Activated CD8-positive, alpha-beta memory T cell treated with anti-CD3 and anti-CD28 coated beads, Interleukin-2, amount 10 ng/mL, durations not matched to agents 7 days and 5 days (primary cell): Measurements from ENCODE around the gene UGT1A9. TPM values are rescaled to one million over a fixed set of nuclear protein-coding genes. Genes with fewer than 3 reads are reported as not detected.
A peak's percentile ranks its signal among the peaks of the same experiment; 100 is the strongest.
"Not testable (repeated sequence)": the region's sequence is repeated elsewhere in the genome, so short reads cannot be mapped to it uniquely, and the experiment has no call there.

Experiments
- ATAC-seq: fragments of 150-1000 bp; cut with Tn5 transposase; one replicate; pipeline ENCODE4 v1.10.0; 2021; ENCODE audit warnings: moderate library complexity
- CTCF ChIA-PET: fragments of 350-600 bp; sonication (Branson Sonifier 250); formaldehyde crosslinking; loops from one replicate; lab custom pipeline; 2021; ENCODE audit warnings: antibody characterized with exemption; lab: Charles Lee
- DNase-seq: peaks from one replicate; pipeline ENCODE4 v3.0.0-alpha.2; 2020
- H3K27ac Mint-ChIP-seq: one replicate; pipeline ENCODE4 v1.8.0; 2021; ENCODE audit warnings: mild to moderate bottlenecking, mixed read lengths
- H3K27me3 Mint-ChIP-seq: one replicate; pipeline ENCODE4 v1.8.0; 2021; ENCODE audit warnings: mixed read lengths
- H3K36me3 Mint-ChIP-seq: one replicate; pipeline ENCODE4 v1.8.0; 2021; ENCODE audit warnings: mild to moderate bottlenecking, mixed read lengths
- H3K4me1 Mint-ChIP-seq: one replicate; pipeline ENCODE4 v1.8.0; 2021; ENCODE audit warnings: mixed read lengths
- H3K4me3 Mint-ChIP-seq: one replicate; pipeline ENCODE4 v1.8.0; 2021; ENCODE audit warnings: mild to moderate bottlenecking, moderate library complexity, mixed read lengths
- H3K9me3 Mint-ChIP-seq: one replicate; pipeline ENCODE4 v1.8.0; 2022; ENCODE audit warnings: low read depth, mixed read lengths
- total RNA-seq, 2 experiments: library from RNA; stranded (reverse); gene quantifications; one replicate each; pipeline ENCODE4 v1.2.3, GENCODE V29; 2021

UGT1A9 gene
- not detected for total RNA-seq

DNA sequence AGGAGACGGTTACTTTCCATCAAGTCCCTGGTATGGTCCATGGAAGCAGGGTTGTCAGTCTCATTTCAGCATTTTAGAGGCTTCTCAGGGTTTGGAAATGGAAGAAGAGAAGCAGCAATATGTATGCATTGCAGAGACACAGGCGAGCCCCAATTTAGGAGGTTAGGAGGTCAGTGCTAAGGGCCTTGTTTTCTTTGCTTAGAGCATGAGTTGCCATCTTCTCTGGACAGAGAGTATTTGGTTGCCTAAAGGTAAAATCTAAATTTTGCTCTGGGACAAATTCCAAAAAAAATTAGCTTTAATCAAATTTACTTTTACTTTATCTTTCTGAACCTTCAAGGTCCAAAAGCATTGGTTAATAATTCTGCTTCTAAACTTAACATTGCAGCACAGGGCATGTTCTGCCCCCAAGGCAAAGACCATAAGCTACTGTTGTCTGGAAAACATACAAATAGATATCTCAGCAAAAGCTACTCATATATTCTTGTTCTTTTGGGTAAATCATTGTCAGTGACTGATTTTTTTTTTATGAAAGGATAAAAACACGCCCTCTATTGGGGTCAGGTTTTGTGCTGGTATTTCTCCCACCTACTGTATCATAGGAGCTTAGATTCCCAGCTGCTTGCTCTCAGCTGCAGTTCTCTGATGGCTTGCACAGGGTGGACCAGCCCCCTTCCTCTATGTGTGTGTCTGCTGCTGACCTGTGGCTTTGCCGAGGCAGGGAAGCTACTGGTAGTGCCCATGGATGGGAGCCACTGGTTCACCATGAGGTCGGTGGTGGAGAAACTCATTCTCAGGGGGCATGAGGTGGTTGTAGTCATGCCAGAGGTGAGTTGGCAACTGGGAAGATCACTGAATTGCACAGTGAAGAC, at the start of gene UGT1A9:
Gene UGT1A9, plus strand, starts transcription at position 609 of the 872 bp plus-strand sequence. Its CDS starts 37 bp downstream, at position 646.
- no peaks in the 10 kb centered on the region for H3K36me3 Mint-ChIP-seq
- H3K27ac Mint-ChIP-seq = no peak within 1 kb of the TSS
- H3K27me3 Mint-ChIP-seq = peaks cover 25% of the 10 kb centered on the region
- no peaks in the 10 kb centered on the region for H3K9me3 Mint-ChIP-seq
- no peak for DNase-seq
- CTCF ChIA-PET = interaction anchor here (0.9 kb wide), 1 partner anchor 181 kb away, joined by 3 read pairs; no protein-coding TSS in a partner anchor
- no peak for ATAC-seq
- no peaks in the 10 kb centered on the region for H3K4me1 Mint-ChIP-seq
- no peak within 1 kb of the TSS for H3K4me3 Mint-ChIP-seq

DNA sequence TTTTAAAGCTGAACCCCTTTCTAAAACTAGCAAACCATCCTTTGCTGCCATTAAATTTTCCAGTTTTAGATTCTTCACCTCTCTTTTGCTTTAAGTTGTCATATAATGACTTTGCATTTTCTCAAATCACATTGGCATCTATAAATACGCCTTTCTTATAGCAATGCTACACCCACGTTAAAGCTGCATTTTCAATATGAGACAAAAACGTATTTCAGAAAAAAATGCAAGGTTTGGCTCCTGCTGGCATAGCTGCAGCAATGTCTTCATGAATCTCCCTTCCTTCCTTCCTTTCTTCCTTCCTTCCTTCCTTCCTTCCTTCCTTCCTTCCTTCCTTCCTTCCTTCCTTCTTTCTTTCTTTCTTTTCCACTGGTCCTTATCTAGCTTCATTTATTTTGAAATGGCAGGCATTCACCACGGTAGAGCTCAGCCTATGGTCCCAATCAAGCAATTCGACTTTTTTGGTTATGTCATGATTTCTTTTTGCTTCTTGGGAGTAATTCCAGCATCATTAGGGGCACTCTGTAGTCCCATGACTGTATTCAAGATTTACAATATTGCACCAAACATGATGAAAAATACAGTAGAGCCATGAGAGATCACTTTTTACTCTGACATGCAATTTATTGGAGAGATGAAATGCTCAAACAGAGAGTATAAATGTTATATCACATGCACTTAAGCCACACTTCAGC, 44.2 kb upstream of the UGT1A9 start:
- ATAC-seq (no peak), DNase-seq (no peak)
- Mint-ChIP-seq H3K4me3 (no peak overlapping the region), H3K27ac (no peak overlapping the region), H3K36me3 (peaks cover 2% of the 10 kb centered on the region), H3K27me3 (peaks cover 50% of the 10 kb centered on the region), H3K9me3 (peaks cover 5% of the 10 kb centered on the region), H3K4me1 (no peaks in the 10 kb centered on the region)
- CTCF ChIA-PET = no interaction called here

DNA sequence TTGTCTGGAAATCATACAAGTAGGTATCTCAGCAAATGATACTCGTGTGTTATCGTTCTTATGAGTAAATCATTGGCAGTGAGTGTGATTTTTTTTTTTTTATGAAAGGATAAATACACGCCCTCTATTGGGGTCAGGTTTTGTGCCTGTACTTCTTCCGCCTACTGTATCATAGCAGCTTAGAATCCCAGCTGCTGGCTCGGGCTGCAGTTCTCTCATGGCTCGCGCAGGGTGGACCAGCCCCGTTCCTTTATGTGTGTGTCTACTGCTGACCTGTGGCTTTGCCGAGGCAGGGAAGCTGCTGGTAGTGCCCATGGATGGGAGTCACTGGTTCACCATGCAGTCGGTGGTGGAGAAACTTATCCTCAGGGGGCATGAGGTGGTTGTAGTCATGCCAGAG, 35.4 kb upstream of the UGT1A9 start, which contains the start of gene UGT1A10:
Gene UGT1A10, plus strand, starts transcription at position 143 of the 400 bp plus-strand sequence. Its CDS starts 75 bp downstream, at position 218.
- H3K27ac Mint-ChIP-seq, H3K4me3 Mint-ChIP-seq, H3K9me3 Mint-ChIP-seq, H3K36me3 Mint-ChIP-seq, DNase-seq, CTCF ChIA-PET, H3K4me1 Mint-ChIP-seq, ATAC-seq: not testable (repeated sequence)
- peaks cover 43% of the 10 kb centered on the region for H3K27me3 Mint-ChIP-seq

DNA sequence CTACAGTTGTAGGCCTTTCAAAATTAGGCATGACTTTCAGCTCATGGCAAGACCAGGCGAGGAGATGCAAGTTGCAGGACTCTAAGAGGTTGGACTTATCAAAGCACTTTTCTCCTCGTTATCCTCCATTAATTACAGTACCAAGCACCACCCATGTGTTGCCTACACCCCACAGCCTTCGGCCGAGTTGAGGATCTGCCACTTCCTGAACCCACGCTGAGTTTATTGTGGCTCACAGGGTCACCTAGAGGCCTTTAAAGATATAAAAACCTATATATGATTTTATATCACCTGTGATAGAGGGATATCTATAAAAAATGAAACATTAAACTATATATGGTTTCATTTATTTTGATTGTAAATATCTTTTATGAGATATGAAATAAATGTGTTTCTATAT, 32.9 kb upstream of the UGT1A9 start:
- no peak for DNase-seq
- CTCF ChIA-PET = no interaction called here
- Mint-ChIP-seq H3K9me3 (no peaks in the 10 kb centered on the region), H3K4me1 (no peaks in the 10 kb centered on the region), H3K4me3 (no peak overlapping the region), H3K36me3 (no peaks in the 10 kb centered on the region), H3K27me3 (peaks cover 33% of the 10 kb centered on the region), H3K27ac (no peak overlapping the region)
- no peak for ATAC-seq

DNA sequence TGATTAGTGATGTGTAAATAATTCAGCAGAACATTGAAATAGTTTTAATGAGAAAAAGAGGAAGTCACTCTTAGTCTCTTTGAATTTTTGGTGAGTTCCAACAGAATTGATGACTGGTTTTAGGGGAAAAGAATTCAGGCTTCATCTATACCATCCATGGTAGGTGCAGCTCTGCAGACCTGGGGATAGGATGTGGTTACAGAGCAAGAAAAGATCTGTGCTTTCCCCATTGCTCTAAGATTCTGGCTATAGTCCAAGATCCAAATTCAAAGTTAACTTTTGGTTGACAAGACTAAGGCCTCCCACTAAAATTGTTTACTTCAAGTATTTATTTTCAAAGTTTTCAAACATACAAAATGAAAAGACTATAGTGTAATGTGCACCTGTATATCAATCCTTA, 31.8 kb upstream of the UGT1A9 start:
- H3K4me1 Mint-ChIP-seq = no peaks in the 10 kb centered on the region
- no peak for ATAC-seq
- H3K4me3 Mint-ChIP-seq = no peak overlapping the region
- no peak for DNase-seq
- CTCF ChIA-PET = no interaction called here
- H3K9me3 Mint-ChIP-seq = no peaks in the 10 kb centered on the region
- peaks cover 26% of the 10 kb centered on the region for H3K27me3 Mint-ChIP-seq
- H3K27ac Mint-ChIP-seq = no peak overlapping the region
- H3K36me3 Mint-ChIP-seq = no peaks in the 10 kb centered on the region

DNA sequence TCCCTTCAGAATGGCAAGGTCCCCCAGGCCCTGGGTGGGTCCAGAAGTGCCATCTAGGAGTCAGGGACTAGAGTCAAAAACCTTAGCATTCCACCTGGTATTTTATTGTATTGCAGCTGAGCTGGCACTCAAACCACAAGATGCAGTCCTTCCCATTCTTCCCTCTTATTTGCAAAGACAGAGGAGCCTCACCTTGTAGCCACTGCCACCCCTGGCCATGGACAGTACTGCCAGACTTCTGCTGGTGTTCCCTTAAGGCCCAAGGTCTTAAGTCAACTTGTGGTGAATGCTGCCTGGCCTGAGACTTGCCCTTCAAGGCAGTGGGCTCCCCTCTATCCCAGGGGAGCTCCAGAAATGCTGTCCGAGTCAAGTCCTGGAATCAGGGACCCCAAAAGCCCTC, 28.6 kb upstream of the UGT1A9 start:
- H3K27ac Mint-ChIP-seq = no peak overlapping the region
- DNase-seq = no peak

DNA sequence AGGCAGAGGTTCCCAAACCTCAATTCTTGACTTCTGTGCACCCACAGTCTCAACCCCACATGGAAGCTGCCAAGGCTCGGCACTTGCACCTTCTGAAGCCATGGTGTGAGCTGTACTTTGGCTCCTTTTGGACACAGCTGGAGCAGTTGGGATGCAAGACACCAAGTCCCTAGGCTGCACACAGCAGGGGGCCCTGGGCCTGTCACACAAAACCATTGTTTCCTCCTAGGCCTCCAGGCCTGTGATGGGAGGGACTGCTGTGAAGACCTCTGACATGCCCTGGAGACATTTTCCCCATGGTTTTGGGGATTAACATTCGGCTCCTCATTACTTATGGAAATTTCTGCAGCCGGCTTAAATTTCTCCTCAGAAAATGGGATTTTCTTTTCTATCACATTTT, 25.7 kb upstream of the UGT1A9 start:
- CTCF ChIA-PET, H3K36me3 Mint-ChIP-seq: not testable (repeated sequence)

More for the DNA sequence above, 28.6 kb upstream of the UGT1A9 start:
- no peak overlapping the region for H3K4me3 Mint-ChIP-seq
- CTCF ChIA-PET = no interaction called here
- peaks cover 19% of the 10 kb centered on the region for H3K27me3 Mint-ChIP-seq
- H3K4me1 Mint-ChIP-seq = no peaks in the 10 kb centered on the region
- H3K9me3 Mint-ChIP-seq = peaks cover 9% of the 10 kb centered on the region
- peaks cover 5% of the 10 kb centered on the region for H3K36me3 Mint-ChIP-seq
- no peak for ATAC-seq

DNA sequence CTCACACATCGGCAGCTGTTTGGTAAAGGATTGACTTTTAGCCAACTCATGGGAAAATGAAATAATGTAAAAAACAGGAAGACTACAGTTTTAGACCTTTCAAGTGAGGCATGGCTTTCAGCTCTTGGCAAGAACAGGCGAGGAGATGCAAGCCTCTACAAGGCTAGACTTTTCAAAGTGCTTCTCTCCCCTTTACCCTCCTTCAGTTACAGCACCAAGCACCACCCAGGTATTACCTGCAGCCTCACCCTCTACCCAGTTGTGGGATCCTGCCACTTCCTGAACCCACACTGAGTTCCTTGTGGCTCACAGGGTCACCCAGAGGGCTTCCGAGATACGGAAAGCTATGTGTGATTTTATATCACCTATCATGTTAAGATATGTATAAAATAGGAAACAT, 20.7 kb upstream of the UGT1A9 start:
- Mint-ChIP-seq H3K4me1 (peaks cover 11% of the 10 kb centered on the region), H3K27me3 (peaks cover 59% of the 10 kb centered on the region), H3K36me3 (peaks cover 5% of the 10 kb centered on the region), H3K4me3 (no peak overlapping the region), H3K27ac (no peak overlapping the region), H3K9me3 (peaks cover 6% of the 10 kb centered on the region)
- ATAC-seq (no peak), DNase-seq (no peak)
- CTCF ChIA-PET = no interaction called here

More for the DNA sequence above, 25.7 kb upstream of the UGT1A9 start:
- H3K9me3 Mint-ChIP-seq, H3K4me1 Mint-ChIP-seq, DNase-seq, ATAC-seq, H3K4me3 Mint-ChIP-seq, H3K27ac Mint-ChIP-seq: not testable (repeated sequence)
- H3K27me3 Mint-ChIP-seq = peaks cover 33% of the 10 kb centered on the region

DNA sequence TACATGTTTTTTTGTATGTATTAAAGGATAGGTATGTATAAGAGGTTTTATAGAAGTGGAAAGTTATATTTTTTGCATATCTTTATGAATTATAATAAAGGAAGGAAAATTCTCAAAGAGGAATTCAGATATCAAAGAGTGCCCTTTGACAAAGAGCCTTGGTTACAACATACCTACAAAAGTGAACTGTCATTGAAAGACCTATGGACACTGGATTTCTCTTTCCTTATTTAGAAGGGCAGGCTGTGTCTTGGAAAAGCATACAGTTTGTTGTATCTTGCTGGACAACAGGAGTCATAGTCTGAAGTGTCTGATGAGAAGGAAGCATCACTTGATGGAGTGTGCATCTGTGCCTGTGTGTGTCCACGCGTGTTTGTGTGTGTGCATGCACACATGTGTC, 20.3 kb upstream of the UGT1A9 start:
- no peak overlapping the region for H3K4me3 Mint-ChIP-seq

DNA sequence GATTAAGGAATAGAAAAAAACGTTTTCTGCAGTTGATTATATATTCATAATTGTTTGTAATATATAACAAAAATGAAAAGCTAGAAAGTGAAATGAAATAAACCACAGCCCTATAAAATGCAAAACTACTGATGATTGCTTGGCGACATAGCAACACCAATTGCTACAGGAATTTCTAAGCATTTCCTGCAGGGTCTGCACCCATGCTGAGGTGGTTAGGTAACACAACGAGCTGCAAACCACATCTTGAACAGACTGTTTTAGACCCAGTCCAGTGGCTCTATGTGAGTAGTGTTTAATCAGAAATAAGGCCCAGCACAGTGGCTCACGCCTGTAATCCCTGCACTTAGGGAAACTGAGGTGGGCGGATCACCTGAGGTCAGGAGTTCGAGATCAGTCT, 17.2 kb upstream of the UGT1A9 start:
- CTCF ChIA-PET = no interaction called here
- peaks cover 18% of the 10 kb centered on the region for H3K4me1 Mint-ChIP-seq
- no peak overlapping the region for H3K4me3 Mint-ChIP-seq
- DNase-seq (no peak), ATAC-seq (no peak)
- H3K27me3 Mint-ChIP-seq = peaks cover 78% of the 10 kb centered on the region
- H3K9me3 Mint-ChIP-seq = no peaks in the 10 kb centered on the region
- H3K36me3 Mint-ChIP-seq = no peaks in the 10 kb centered on the region
- no peak overlapping the region for H3K27ac Mint-ChIP-seq

More for the DNA sequence above, 20.3 kb upstream of the UGT1A9 start:
- Mint-ChIP-seq H3K36me3 (peaks cover 3% of the 10 kb centered on the region), H3K4me1 (peaks cover 15% of the 10 kb centered on the region), H3K27me3 (peaks cover 62% of the 10 kb centered on the region), H3K9me3 (peaks cover 5% of the 10 kb centered on the region), H3K27ac (no peak overlapping the region)
- no peak for DNase-seq
- no peak for ATAC-seq
- CTCF ChIA-PET = no interaction called here

DNA sequence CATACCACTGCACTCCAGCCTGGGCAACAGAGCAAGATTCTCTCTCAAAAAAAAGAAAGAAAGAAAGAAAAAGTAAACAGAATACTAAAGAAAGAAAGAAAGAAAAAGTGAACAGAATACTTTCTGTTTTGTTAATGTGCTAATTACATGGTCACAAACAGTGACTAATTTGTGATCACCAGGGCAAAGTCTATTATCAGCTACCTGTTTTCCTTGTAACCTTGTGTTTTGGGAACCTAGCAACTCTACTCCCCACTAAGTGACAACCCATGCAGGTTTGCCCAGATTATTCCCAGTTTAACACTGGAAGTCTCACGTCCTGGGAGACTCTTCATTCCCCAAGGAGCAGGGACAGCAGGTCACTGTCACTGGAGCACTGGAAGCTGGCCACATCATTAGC, 16.7 kb upstream of the UGT1A9 start:
- ATAC-seq (no peak), DNase-seq (no peak)
- peaks cover 18% of the 10 kb centered on the region for H3K4me1 Mint-ChIP-seq
- H3K4me3 Mint-ChIP-seq = no peak overlapping the region
- H3K36me3 Mint-ChIP-seq = no peaks in the 10 kb centered on the region
- CTCF ChIA-PET = no interaction called here
- H3K9me3 Mint-ChIP-seq = no peaks in the 10 kb centered on the region
- peaks cover 78% of the 10 kb centered on the region for H3K27me3 Mint-ChIP-seq
- no peak overlapping the region for H3K27ac Mint-ChIP-seq

DNA sequence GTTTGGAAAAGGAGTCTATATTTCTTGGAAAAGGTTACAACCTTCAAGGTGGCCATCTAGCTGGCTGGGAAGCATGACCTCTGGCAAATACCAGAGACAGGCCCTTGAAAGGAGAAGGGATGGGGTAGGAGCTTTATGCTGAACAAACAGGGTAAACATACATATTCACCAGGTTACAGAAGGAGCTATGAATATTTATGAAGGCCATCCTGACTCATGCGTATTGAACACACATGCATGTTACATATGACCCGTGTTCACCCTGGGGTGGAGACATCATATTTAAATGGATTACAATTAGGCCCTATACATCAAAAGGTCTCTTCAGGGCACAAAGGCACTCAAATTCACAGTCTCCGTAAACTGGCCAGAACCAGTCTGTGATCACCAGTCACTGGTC, 15.8 kb upstream of the UGT1A9 start:
- Mint-ChIP-seq H3K4me1 (peaks cover 18% of the 10 kb centered on the region), H3K27me3 (peaks cover 77% of the 10 kb centered on the region)
- H3K9me3 Mint-ChIP-seq, DNase-seq, H3K36me3 Mint-ChIP-seq, H3K27ac Mint-ChIP-seq, H3K4me3 Mint-ChIP-seq, CTCF ChIA-PET, ATAC-seq: not testable (repeated sequence)

DNA sequence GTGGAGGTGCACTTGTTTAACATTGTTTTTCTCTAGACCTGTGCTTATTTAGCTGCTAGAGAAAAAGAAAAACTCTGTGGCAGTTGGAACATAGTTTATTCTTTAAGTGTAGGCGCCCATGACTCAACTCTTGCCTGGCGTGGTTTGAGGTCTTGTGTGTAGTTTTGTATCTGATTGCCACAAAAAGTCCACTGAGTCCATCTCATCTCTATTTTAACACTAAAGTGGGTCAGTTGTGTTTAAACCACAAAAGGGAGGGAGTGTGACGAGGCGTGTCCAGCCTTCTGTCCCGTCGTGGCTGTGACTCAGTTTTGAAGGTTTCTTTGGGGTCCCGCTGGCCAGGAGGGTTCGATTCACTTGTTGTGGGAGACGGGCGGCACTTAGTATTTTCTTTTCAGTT, 15.3 kb upstream of the UGT1A9 start:
- DNase-seq (peak; percentile 46), ATAC-seq (peak; percentile 9)
- Mint-ChIP-seq H3K4me3 (no peak overlapping the region), H3K4me1 (peaks cover 18% of the 10 kb centered on the region), H3K27ac (no peak overlapping the region), H3K9me3 (no peaks in the 10 kb centered on the region), H3K36me3 (no peaks in the 10 kb centered on the region), H3K27me3 (peaks cover 76% of the 10 kb centered on the region)
- CTCF ChIA-PET = no interaction called here

DNA sequence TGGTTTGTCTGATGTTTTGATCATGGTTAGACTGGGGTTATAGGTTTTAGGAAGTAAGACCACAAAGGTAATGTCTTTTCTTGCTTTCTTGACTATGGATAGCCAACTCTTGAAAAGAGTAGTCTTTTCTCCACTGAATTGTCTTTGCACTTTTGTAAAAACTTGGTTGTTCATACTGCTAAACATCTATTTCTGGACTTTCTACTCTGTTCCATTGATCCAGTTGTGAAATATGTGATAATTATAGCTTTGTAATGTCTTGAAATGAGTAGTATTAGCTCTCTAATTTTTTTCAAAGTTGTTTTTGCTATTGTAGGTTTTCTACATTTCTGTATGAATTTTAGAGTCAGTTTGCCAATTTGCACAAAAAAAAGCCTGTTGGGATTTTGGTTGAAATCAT, 13.1 kb upstream of the UGT1A9 start:
- H3K36me3 Mint-ChIP-seq = no peaks in the 10 kb centered on the region
- H3K27ac Mint-ChIP-seq = no peak overlapping the region
- ATAC-seq (no peak), DNase-seq (no peak)
- CTCF ChIA-PET = no interaction called here
- H3K4me1 Mint-ChIP-seq = peaks cover 18% of the 10 kb centered on the region
- peaks cover 75% of the 10 kb centered on the region for H3K27me3 Mint-ChIP-seq
- no peaks in the 10 kb centered on the region for H3K9me3 Mint-ChIP-seq
- no peak overlapping the region for H3K4me3 Mint-ChIP-seq
